Measurements from ENCODE around the gene CRYZ. TPM values are rescaled to one million over a fixed set of nuclear protein-coding genes. Genes with fewer than 3 reads are reported as not detected.

CRYZ gene
- total and polyA plus RNA-seq, 2 of the 8 experiments (the other 6 are each of a cell fraction or from before 2014, with no cell fraction given): 20.5 to 43.8 TPM

DNA sequence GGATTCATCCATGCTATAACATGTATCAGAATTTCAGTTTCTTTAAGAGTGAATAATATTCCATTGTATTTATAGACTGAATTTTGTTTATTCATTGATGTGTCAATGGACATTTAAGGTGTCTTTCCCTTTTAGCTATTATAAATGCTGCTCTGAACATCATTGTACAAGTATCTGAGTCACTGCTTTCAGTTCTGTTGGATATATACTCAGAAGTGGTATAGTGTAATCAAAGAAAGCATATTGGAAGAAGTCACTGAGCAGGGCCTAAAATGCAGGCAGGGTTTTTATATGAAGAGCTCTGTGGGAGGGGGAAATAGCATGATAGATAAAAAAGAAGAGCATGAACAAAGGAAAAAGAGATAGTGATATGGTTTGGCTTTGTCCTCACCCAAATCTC lies 22.6 kb upstream of the CRYZ start:
- Histone ChIP-seq H3K18ac (ENCODE audit: extremely low read depth, low read length) (no peak overlapping the region), H4K20me1 (replicated peaks in 1 of 2; ENCODE audit: control insufficient read depth in 1 of 2, insufficient read depth in 2 of 2, low read length in 2 of 2) (no peaks in the 10 kb centered on the region), H3K56ac (replicated peaks; ENCODE audit: insufficient read length, low read depth, low read length) (no peak overlapping the region), H3K9me3 (ENCODE audit: insufficient read depth in 2 of 2, low read depth in 1 of 2, low read length in 1 of 2) (peaks cover 13% of the 10 kb centered on the region in 2 experiments), H4K5ac (ENCODE audit: insufficient read length, low read depth, low read length) (no peak overlapping the region), H3K27me3 (replicated peaks in 1 of 4; ENCODE audit: control insufficient read depth in 3 of 4, extremely low read depth in 1 of 4, insufficient read depth in 3 of 4, low read length in 3 of 4) (no peaks in the 10 kb centered on the region), H3K27ac (ENCODE audit: low read depth, low read length) (no peak overlapping the region), H3K4me2 (ENCODE audit: insufficient read depth in 1 of 2, low read depth in 2 of 2, low read length in 2 of 2) (no peak overlapping the region), H3K79me1 (ENCODE audit: low read depth, low read length) (no peaks in the 10 kb centered on the region), H3K9ac (replicated peaks in 1 of 4; ENCODE audit: extremely low read depth in 1 of 4, low read depth in 3 of 4, low read length in 3 of 4) (no peak overlapping the region), H3K79me2 (ENCODE audit: control insufficient read depth in 1 of 2, insufficient read depth in 2 of 2, low read length in 2 of 2) (no peaks in the 10 kb centered on the region), H3K36me3 (ENCODE audit: control insufficient read depth in 2 of 4, insufficient read depth in 4 of 4, low read length in 3 of 4) (peaks cover 0 to 44% (median 12%) of the 10 kb centered on the region in 4 experiments; a peak in 5 of 8 replicates), H3K14ac (ENCODE audit: insufficient read length) (no peak overlapping the region), H3K4ac (replicated peaks; ENCODE audit: insufficient read length, low read depth, low read length) (no peak overlapping the region), H4K91ac (replicated peaks; ENCODE audit: insufficient read length, low read length) (no peak overlapping the region), H2BK15ac (ENCODE audit: low read length) (no peak overlapping the region), H2BK120ac (replicated peaks; ENCODE audit: low read depth, low read length) (no peak overlapping the region), H3K23me2 (ENCODE audit: low read depth, low read length) (no peaks in the 10 kb centered on the region), H4K8ac (ENCODE audit: extremely low read depth, insufficient read depth, low read length) (no peak overlapping the region), H2AFZ (ENCODE audit: low read length) (no peak overlapping the region), H2BK5ac (ENCODE audit: low read depth, low read length) (no peak overlapping the region), H2AK5ac (ENCODE audit: low read depth, low read length) (no peak overlapping the region), H3K4me3 (ENCODE audit: extremely low read depth in 1 of 4, insufficient read depth in 2 of 4, low read depth in 3 of 4, low read length in 4 of 4) (no peak overlapping the region), H3K4me1 (replicated peaks in 1 of 4; ENCODE audit: control insufficient read depth in 3 of 4, insufficient read depth in 4 of 4, low read length in 3 of 4) (peaks cover 0 to 2% (median 0%) of the 10 kb centered on the region in 4 experiments; a peak in 2 of 7 replicates), H2BK12ac (ENCODE audit: low read depth, low read length) (no peak overlapping the region), H3K23ac (ENCODE audit: insufficient read length) (no peak overlapping the region), H2BK20ac (ENCODE audit: low read length) (no peak overlapping the region)
- DNase-seq (ENCODE audit: low read depth in 1 of 2, low spot score in 2 of 2) (no peak), FAIRE-seq (no peak)
- TF ChIP-seq EZH2 (IDR thresholded peaks at IDR 0.05; ENCODE audit: low read depth, low read length, severe bottlenecking): no peak
- no peak for TF ChIP-seq YY1 (IDR thresholded peaks at IDR 0.05; ENCODE audit: low read depth, low read length)
- no peak for TF ChIP-seq BRCA1 (IDR thresholded peaks at IDR 0.05; ENCODE audit: low read depth, low read length)
- TF ChIP-seq CHD1 (IDR thresholded peaks at IDR 0.05; ENCODE audit: low read depth, low read length): no peak
- no peak for TF ChIP-seq CTBP2 (IDR thresholded peaks at IDR 0.05; ENCODE audit: borderline replicate concordance, insufficient read depth, insufficient read length, low read length)
- TF ChIP-seq GABPA (IDR thresholded peaks at IDR 0.05; ENCODE audit: borderline replicate concordance, insufficient read depth, low read length): no peak
- no peak for TF ChIP-seq KDM5A (IDR thresholded peaks at IDR 0.05; ENCODE audit: low read length)
- no peak for TF ChIP-seq TAF1 (IDR thresholded peaks at IDR 0.05; ENCODE audit: low read depth, low read length)
- no peak for TF ChIP-seq ASH2L (IDR thresholded peaks at IDR 0.05; ENCODE audit: low read length)
- TF ChIP-seq CBX8 (IDR thresholded peaks at IDR 0.05; ENCODE audit: borderline replicate concordance, low read depth, low read length): no peak
- TF ChIP-seq SP4 (IDR thresholded peaks at IDR 0.05; ENCODE audit: low read length): no peak
- TF ChIP-seq TBP (IDR thresholded peaks at IDR 0.05; ENCODE audit: low read depth, low read length): no peak
- no peak for TF ChIP-seq NANOG (IDR thresholded peaks at IDR 0.05; ENCODE audit: insufficient read depth, low read depth, low read length, poor library complexity, severe bottlenecking)
- TF ChIP-seq TAF7 (optimal IDR thresholded peaks at IDR 0.05; ENCODE audit: borderline replicate concordance, low read depth, low read length): no peak
- ChIA-PET CTCF (ENCODE audit: partially characterized antibody) (no interaction called here), POLR2A (ENCODE audit: partially characterized antibody) (no interaction called here)
